ENCODE measurements around the gene TGM4.

TGM4 gene

GRCh38 chr3:44903314-44903713, 28.9 kb downstream of the TGM4 start:
- no peak overlapping the region for H3K4me3 ChIP-seq (ENCODE audit: low read length)
- DNase-seq (ENCODE audit: low read depth), result no peak

GRCh38 chr3:44903751-44904150, 29.3 kb downstream of the TGM4 start:
- TF ChIP-seq CTCF (IDR thresholded peaks at IDR 0.05; ENCODE audit: insufficient read depth, low read depth, low read length, missing control alignments), result no peak
- no peak for DNase-seq (ENCODE audit: low read depth)
- no peak overlapping the region for H3K4me3 ChIP-seq (ENCODE audit: low read length)

More at GRCh38 chr3:44903314-44903713, 28.9 kb downstream of the TGM4 start:
- no peak for TF ChIP-seq CTCF (IDR thresholded peaks at IDR 0.05; ENCODE audit: insufficient read depth, low read depth, low read length, missing control alignments)

GRCh38 chr3:44905446-44906157, 31.2 kb downstream of the TGM4 start:
- TF ChIP-seq CTCF (IDR thresholded peaks at IDR 0.05; ENCODE audit: insufficient read depth, low read depth, low read length, missing control alignments), result no peak
- no peak overlapping the region for H3K4me3 ChIP-seq (ENCODE audit: low read length)
- no peak for DNase-seq (ENCODE audit: low read depth)

- no peak for TF ChIP-seq CTCF (IDR thresholded peaks at IDR 0.05; ENCODE audit: insufficient read depth, low read depth, low read length, missing control alignments)
- H3K4me3 ChIP-seq (ENCODE audit: low read length), result no peak overlapping the region
- peak; percentile 89 for DNase-seq (ENCODE audit: low read depth)
These were observed 32.6 kb downstream of the TGM4 start for GRCh38 chr3:44906997-44907396.

GRCh38 chr3:44907612-44908011, 33.2 kb downstream of the TGM4 start:
- TF ChIP-seq CTCF (IDR thresholded peaks at IDR 0.05; ENCODE audit: insufficient read depth, low read depth, low read length, missing control alignments), result no peak
- no peak overlapping the region for H3K4me3 ChIP-seq (ENCODE audit: low read length)

GRCh38 chr3:44909063-44909462, 34.7 kb downstream of the TGM4 start:
- no peak overlapping the region for H3K4me3 ChIP-seq (ENCODE audit: low read length)
- DNase-seq (ENCODE audit: low read depth), result no peak
- no peak for TF ChIP-seq CTCF (IDR thresholded peaks at IDR 0.05; ENCODE audit: insufficient read depth, low read depth, low read length, missing control alignments)

More at GRCh38 chr3:44907612-44908011, 33.2 kb downstream of the TGM4 start:
- no peak for DNase-seq (ENCODE audit: low read depth)

- no peak for DNase-seq (ENCODE audit: low read depth)
- no peak overlapping the region for H3K4me3 ChIP-seq (ENCODE audit: low read length)
- TF ChIP-seq CTCF (IDR thresholded peaks at IDR 0.05; ENCODE audit: insufficient read depth, low read depth, low read length, missing control alignments), result no peak
These were observed 36.3 kb downstream of the TGM4 start for GRCh38 chr3:44910693-44911092.

Measured in epithelial cell of esophagus (primary cell).